B cell (primary cell): ENCODE data around the gene MAPK10.

Experiments used
- EZH2 ChIP-seq: IDR thresholded peaks from 2 replicates; pipeline ENCODE4 v1.6.1; 2012; ENCODE audit warnings: borderline replicate concordance, low read depth, mild to moderate bottlenecking, moderate library complexity, low read length; ENCODE audit not compliant: insufficient read depth, poor library complexity, severe bottlenecking
- TF ChIP-seq, protein P1 (sequence below): fragments of 200-600 bp; IDR thresholded peaks from one replicate; pipeline ENCODE4 v1.8.0; 2022; ENCODE audit warnings: antibody characterized with exemption, mild to moderate bottlenecking

DNA sequence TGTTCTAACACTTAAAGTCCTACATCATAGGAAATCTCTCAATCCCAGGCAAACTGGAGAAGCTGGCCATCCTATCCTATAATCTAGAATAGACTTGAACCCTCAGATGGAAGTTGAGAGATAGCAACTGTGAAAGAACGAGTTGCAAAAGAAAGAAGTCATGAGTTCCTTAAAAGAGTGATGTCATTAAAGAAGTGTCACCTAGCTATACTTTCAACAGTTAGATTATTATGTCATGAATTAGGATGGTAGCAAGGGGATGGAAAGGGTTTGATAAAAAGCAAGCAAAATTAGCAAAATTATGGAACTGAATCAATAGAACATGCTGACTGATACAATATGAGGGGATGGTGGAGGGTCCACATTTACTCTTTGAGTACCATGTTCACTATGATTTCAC lies 7.1 kb upstream of the MAPK10 start:
- TF ChIP-seq, protein P1, sequence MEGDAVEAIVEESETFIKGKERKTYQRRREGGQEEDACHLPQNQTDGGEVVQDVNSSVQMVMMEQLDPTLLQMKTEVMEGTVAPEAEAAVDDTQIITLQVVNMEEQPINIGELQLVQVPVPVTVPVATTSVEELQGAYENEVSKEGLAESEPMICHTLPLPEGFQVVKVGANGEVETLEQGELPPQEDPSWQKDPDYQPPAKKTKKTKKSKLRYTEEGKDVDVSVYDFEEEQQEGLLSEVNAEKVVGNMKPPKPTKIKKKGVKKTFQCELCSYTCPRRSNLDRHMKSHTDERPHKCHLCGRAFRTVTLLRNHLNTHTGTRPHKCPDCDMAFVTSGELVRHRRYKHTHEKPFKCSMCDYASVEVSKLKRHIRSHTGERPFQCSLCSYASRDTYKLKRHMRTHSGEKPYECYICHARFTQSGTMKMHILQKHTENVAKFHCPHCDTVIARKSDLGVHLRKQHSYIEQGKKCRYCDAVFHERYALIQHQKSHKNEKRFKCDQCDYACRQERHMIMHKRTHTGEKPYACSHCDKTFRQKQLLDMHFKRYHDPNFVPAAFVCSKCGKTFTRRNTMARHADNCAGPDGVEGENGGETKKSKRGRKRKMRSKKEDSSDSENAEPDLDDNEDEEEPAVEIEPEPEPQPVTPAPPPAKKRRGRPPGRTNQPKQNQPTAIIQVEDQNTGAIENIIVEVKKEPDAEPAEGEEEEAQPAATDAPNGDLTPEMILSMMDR = no peak
- no peak for TF ChIP-seq EZH2
